Measurements from ENCODE around the gene RHOXF2.
"Not testable (repeated sequence)": the region's sequence is repeated elsewhere in the genome, so short reads cannot be mapped to it uniquely, and the experiment has no call there.

The RHOXF2 gene

GRCh38 chrX:120158313-120158712 lies at the start of gene RHOXF2:
Gene RHOXF2 (plus strand): TSS chrX:120158613. CDS start chrX:120158751, 138 bp downstream.
- not testable (repeated sequence) for DNase-seq

DNA sequence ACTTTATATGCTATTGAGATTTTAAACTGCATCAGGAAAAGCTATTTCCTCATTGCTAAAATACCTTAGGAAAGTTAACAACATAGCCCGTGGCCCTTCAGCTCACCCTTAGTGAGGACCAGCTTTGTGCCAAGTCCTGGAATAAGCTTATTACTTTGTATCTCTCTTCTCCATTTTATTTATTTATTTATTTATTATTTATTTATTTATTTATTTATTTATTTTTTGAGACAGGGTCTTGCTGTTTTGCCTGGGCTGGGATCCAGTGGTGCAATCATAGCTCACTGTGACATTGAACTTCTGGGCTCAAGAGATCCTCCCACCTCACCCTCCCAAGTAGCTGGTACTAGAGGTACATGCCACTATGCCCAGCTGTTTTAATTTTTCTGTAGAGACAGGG lies 49.0 kb upstream of the RHOXF2 start:
- DNase-seq: no peak

- DNase-seq: no peak
Observed at GRCh38 chrX:120111611-120112010, 46.8 kb upstream of the RHOXF2 start.

- DNase-seq: no peak
Observed at GRCh38 chrX:120115438-120115963, 42.9 kb upstream of the RHOXF2 start, which contains the start of gene RHOXF1. Gene RHOXF1 (minus strand): TSS chrX:120115913. CDS start chrX:120115862, 51 bp downstream.

DNA sequence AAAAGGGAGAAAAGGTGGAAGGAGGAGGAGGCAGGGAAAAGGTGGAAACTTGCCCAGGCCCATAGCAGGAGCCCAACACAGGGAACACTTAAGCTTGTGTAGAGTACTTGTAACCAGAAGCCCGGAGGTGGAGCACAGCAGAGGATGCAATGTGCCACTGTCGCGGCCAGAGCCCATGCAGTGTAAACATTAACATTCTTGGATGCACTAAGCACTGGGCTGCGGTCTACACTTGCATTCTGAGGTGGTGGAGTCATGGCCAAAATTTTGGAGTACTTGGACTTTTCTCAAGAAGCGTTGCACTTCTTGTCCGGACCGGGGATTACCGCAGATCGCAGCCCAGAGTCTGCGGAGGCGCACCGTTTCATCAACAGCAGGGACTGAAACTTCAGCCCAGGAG lies 38.2 kb upstream of the RHOXF2 start:
- no peak for DNase-seq

GRCh38 chrX:120125444-120125843 lies 33.0 kb upstream of the RHOXF2 start:
- no peak for DNase-seq

- DNase-seq: not testable (repeated sequence)
Observed at GRCh38 chrX:120128306-120128846, 30.0 kb upstream of the RHOXF2 start.

GRCh38 chrX:120136128-120136527 lies 22.3 kb upstream of the RHOXF2 start:
- no peak for DNase-seq

- no peak for DNase-seq
Observed at GRCh38 chrX:120136840-120137239, 21.6 kb upstream of the RHOXF2 start.

GRCh38 chrX:120137439-120137838 lies 21.0 kb upstream of the RHOXF2 start:
- DNase-seq: no peak

DNA sequence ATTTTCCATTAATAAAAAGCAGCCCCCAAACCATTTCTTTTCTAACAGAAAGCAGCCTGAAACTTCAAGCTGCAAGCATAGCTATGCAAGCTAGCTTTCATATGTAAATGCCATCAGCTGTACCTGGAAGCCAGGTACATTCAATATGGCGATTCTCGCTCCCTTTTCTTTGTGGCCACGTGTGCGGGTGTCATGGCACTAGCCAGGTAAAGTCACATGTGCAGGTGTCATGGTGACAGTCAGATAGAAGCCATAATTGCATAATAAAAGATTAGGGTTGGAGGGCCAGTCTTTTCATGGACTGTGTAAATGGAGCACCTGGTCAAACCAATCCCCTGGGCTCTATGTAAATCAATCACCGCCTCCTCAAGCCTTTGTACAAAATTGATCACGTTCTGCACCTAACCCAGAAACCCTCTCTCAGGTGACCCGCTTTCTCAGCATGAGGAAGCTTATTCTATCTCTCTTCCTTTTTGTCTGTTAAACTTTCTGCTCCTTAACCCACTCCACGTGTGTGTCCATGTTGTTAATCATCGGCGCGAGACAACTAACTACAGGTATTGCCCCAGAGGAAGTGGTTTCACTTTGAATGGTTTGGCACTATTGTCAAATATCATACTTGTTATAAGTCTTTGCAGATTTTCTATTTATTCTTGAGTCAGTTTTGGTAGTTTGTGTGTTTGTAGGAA lies 18.0 kb upstream of the RHOXF2 start:
- no peak for DNase-seq

- DNase-seq: no peak
Observed at GRCh38 chrX:120144178-120144844, 14.1 kb upstream of the RHOXF2 start.

GRCh38 chrX:120145295-120145925 lies 13.0 kb upstream of the RHOXF2 start:
- DNase-seq: no peak

DNA sequence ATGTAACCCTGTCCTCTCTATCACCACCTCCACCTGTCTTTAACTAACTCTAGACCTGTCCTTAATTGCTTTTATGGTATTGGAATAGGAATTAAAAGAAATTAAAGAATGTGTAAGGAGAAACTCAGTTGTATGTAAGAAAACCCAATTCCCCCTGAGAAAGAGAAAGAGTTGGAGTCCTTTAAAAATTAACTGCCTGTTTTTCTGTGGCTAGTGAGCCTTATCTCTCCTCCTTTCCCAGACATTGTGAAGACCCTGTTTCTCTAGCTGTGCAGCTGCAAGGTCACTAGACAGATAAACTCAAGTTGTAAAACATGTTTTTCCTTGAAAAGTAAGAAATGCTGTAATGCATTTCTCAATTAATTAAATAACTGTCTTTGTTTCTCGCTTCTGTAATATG lies 12.1 kb upstream of the RHOXF2 start:
- DNase-seq: not testable (repeated sequence)

GRCh38 chrX:120147537-120147936 lies 10.9 kb upstream of the RHOXF2 start:
- no peak for DNase-seq

- DNase-seq: not testable (repeated sequence)
Observed at GRCh38 chrX:120150109-120150744, 8.2 kb upstream of the RHOXF2 start.

- not testable (repeated sequence) for DNase-seq
Observed at GRCh38 chrX:120159086-120159485, 673 bp downstream of the RHOXF2 start.

DNA sequence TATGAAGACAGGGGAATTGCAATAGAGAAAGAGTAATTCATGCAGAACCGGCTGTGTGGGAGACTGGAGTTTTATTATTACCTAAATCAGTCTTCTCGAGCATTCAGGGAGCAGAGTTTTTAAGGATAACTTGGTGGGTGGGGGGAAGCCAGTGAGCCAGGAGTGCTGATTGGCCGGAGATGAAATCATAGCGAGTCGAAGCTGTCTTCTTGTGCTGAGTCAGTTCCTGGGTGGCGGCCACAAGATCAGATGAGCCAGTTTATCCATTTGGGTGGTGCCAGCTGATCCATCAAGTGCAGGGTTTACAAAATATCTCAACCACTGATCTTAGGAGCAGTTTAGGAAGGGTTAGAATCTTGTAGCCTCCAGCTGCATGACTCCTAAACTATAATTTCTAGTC lies 34.8 kb downstream of the RHOXF2 start:
- not testable (repeated sequence) for DNase-seq

DNA sequence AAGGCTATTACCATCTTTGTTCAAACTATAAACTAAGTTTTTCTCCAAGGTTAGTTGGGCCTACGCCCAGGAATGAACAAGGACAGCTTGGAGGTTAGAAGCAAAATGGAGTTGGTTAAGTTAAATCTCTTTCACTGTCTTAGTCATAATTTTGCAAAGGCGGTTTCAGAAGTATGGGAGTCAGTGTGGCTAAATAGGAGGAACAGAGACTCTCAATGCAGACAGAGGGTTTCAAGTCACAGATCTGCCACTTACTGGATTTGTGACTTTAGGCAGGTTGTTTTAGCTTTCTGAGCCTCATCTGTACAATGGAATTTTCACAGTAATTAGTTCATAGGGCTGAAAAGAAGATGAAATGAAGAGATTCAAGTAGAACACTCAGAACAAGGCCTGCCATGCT lies 35.3 kb downstream of the RHOXF2 start:
- not testable (repeated sequence) for DNase-seq

GRCh38 chrX:120195786-120196185 lies 37.4 kb downstream of the RHOXF2 start:
- DNase-seq: not testable (repeated sequence)

- DNase-seq: not testable (repeated sequence)
Observed at GRCh38 chrX:120196626-120197283, 38.3 kb downstream of the RHOXF2 start.

DNA sequence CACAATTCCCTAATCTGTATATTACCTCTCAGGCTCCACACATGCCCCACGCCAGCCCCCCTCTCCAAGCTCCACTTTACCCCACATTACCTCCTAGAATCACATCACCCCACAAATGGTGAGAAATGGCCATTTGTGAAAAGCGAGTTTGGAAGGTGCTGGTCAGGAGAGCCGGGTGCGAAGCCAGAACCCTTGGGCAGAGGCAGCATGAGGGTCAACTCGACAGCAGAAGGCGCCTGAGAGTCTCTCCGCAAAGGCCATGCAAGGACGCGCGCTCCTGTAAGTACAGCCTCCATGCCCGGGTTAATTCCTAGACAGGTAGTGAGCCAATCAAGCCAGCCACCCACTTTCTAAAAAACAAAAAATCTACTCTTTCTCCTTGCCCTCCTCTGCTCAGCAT lies 42.4 kb downstream of the RHOXF2 start:
- DNase-seq: no peak
